EH (cell line): Measurements from ENCODE around the gene DOCK9.

ENCODE experiments used
- DNase-seq: peaks from one replicate; pipeline ENCODE4 v3.0.0-alpha.2; 2015; ENCODE audit warnings: low read depth

Gene DOCK9

GRCh38 chr13:98977568-98978265, at the start of gene DOCK9:
TSS of gene DOCK9 (minus strand) at chr13:98978064. CDS start at chr13:98977909, 155 bp downstream.
- DNase-seq, result peak; percentile 79

GRCh38 chr13:99027260-99027659, 49.4 kb upstream of the DOCK9 start:
- no peak for DNase-seq

GRCh38 chr13:99022941-99023340, 45.1 kb upstream of the DOCK9 start:
- no peak for DNase-seq

- DNase-seq, result peak; percentile 68
Measured at GRCh38 chr13:99018418-99019180, 40.7 kb upstream of the DOCK9 start.

GRCh38 chr13:99015606-99016490, 38.0 kb upstream of the DOCK9 start:
- DNase-seq, result no peak

- no peak for DNase-seq
Measured at GRCh38 chr13:99014522-99014921, 36.7 kb upstream of the DOCK9 start.

GRCh38 chr13:99013951-99014350, 36.1 kb upstream of the DOCK9 start:
- DNase-seq, result no peak

- DNase-seq, result no peak
Measured at GRCh38 chr13:99012539-99012938, 34.7 kb upstream of the DOCK9 start.

- DNase-seq, result no peak
Measured at GRCh38 chr13:99009987-99010551, 32.2 kb upstream of the DOCK9 start.

GRCh38 chr13:99008577-99008976, 30.7 kb upstream of the DOCK9 start:
- no peak for DNase-seq

- no peak for DNase-seq
Measured at GRCh38 chr13:99007414-99007986, 29.6 kb upstream of the DOCK9 start.

- DNase-seq, result peak; percentile 13
Measured at GRCh38 chr13:99005609-99006008, 27.7 kb upstream of the DOCK9 start.

GRCh38 chr13:99004978-99005377, 27.1 kb upstream of the DOCK9 start:
- DNase-seq, result no peak

GRCh38 chr13:99003851-99004471, 26.1 kb upstream of the DOCK9 start:
- DNase-seq, result no peak

- no peak for DNase-seq
Measured at GRCh38 chr13:99003186-99003585, 25.3 kb upstream of the DOCK9 start.

- no peak for DNase-seq
Measured at GRCh38 chr13:99002172-99002710, 24.4 kb upstream of the DOCK9 start.

- DNase-seq, result no peak
Measured at GRCh38 chr13:99000137-99000536, 22.3 kb upstream of the DOCK9 start.

GRCh38 chr13:98999639-98999952, 21.7 kb upstream of the DOCK9 start:
- peak; percentile 32 for DNase-seq

GRCh38 chr13:98998831-98999638, 21.2 kb upstream of the DOCK9 start:
- DNase-seq, result peak; percentile 35
